ENCODE measurements around the gene ERC2. TPM values are rescaled to one million over a fixed set of nuclear protein-coding genes. Genes with fewer than 3 reads are reported as not detected.

The ERC2 gene
- total RNA-seq, 1 donor from 2014 or later = 0.76 TPM

DNA sequence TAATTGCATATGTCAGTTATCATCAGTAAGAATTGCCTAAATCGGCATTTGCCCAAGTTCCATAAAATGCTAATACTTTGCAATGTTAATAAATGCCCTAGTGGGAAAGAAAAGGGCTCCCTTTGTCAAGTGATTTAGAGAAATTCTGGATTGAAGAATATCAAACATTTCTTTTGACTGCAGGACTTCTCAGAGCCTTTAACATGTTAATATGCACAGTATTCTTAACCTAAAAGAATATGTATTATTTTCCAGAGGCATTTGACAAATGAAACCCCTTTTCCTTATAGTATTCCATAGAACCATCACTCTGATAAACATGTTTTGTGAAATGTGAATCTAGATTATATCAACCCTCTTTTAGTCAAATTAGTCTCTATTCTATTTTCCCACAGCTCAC is 529.0 kb downstream of the ERC2 start:
- no peak for DNase-seq (ENCODE audit: missing footprints)
- ATAC-seq = no peak
- intact Hi-C loops (cut with DNase I) = no loop called here

DNA sequence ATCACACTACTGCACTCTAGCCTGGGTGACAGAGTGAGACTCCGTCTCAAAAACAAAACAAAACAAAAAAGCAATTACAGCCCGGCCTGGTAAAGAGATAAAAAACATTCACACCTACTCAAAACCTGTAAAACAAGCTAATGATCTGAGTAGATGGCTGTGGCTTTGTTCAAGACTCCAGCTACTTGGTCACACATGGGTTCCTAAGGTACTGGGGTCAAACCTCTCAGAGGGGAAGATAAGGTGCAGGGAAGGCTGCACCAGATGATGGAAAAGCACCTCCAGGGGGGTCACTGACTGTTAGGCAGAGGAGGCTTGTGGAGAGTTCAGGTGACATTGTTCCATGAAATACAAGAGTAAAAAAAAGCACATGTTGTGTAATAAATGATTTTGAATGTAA is 531.0 kb downstream of the ERC2 start:
- ATAC-seq = no peak
- no peak for DNase-seq (ENCODE audit: missing footprints)
- intact Hi-C loops (cut with DNase I) = no loop called here

DNA sequence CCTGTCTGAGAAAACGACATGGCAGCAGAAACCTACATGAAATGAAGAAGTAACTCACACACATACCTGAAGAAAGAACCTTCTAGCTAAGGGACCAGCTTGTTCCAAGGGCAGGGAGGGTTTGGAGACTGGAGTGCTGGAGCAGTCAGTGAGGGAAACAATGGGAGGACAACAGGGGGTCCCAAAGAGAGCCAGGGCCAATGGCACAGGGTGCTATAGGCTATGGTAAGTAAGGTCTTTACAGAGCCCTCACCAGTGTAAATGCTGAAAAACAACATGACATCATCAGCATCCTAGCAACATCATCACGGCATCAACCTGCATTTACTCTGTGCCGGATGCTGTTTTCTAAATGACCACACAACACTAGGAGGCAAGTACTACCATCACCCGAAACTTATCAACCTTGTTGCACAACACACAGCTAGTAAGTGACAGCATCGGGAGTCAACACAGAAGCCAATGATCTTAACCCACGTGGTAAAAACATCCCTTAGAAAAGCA is 531.7 kb downstream of the ERC2 start:
- DNase-seq (ENCODE audit: missing footprints) (peak; percentile 21), ATAC-seq (no peak)
- intact Hi-C loops (cut with DNase I) = no loop called here

DNA sequence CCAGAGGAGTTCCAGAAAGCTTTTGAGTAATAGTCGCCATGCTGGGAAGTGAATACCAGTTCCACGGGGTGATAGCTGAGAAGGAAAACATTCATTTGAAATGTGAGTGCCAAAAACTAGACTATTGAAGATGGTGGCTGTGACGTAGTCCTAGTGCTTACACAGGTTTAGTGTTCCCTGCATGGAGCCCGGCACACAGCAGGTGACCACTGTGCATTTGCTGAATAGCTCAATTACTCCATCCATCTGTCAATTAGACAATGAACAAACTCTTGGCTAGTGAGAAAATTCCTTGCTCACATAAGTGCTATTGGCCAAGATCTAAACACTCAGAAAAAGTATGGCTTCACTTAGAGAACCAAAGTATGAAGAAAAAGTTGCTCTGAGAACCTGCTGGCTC is 533.0 kb downstream of the ERC2 start:
- DNase-seq (ENCODE audit: missing footprints) (no peak), ATAC-seq (no peak)
- intact Hi-C loops (cut with DNase I) = no loop called here

DNA sequence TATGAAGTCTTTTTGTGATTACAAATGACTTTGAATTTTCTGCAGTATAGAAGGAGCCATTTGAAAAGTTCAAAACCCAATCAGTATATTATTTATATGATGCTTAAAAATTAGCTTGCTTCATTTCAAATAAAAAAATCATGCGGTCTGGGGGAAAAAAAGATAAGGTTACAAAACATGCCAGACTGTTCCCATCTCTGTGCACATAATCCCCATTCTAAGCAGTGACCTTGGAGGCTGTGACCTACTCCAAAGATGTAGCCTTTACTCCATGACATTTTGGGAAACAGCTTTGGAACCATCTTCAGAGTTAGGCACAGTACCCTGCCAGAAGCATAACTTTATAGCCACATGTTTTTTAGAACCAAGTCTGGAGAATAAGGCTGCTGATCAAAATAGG is 533.5 kb downstream of the ERC2 start:
- DNase-seq (ENCODE audit: missing footprints) (no peak), ATAC-seq (no peak)
- intact Hi-C loops (cut with DNase I) = no loop called here

DNA sequence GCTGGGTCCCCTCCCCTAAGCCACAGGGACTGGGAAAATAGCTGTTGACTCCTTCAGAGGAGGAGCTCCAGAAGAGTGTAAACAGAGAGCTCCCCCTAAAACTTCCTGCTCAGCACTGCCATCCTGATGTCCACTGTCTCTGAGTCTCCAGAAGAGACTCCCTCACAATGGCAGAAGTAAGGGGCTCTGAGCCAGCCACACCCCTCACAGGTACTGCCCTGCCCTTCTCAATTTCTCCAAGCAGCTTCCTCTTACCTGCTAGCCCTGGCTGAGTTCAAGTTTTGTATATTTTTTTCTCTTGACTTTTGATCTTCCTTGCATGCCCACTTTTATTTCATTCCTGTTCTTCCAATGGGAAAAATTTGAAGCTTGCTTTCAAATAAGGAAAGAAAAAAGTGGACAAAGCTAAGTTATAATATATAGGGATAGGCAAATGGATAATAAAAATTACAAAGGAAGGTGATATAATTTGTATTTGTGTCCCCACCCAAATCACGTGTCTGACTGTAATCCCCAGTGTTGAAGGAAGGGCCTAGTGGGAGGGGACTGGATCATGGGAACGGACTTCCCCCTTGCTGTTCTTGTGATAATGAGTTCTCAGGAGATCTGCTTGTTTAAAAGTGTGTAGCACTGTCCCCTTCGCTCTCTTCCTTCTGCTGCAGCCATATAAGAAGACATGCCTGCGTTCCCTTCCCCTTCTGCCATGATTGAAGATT is 539.0 kb downstream of the ERC2 start:
- no peak for ATAC-seq
- intact Hi-C loops (cut with DNase I) = no loop called here
- DNase-seq (ENCODE audit: missing footprints) = no peak

DNA sequence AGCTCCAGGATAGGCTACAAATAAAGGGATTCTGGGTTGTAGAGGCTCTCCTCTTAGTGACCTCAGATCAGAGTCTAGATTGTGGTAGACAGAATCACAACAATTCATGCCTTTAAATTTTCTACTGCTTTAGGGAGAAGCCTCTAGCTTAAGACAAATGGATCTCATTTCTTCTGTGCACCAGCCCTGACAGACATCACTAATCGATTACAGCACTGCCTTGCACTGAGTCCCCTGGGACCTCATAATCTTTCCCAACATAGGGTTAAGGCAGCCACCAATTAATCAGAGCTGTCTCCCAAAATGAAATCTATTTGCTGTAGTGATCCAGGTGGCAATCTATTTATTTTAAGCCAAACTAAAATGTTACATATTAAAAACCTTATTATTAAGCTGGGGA is 544.6 kb downstream of the ERC2 start:
- no peak for DNase-seq (ENCODE audit: missing footprints)
- ATAC-seq = no peak
- intact Hi-C loops (cut with DNase I) = no loop called here

DNA sequence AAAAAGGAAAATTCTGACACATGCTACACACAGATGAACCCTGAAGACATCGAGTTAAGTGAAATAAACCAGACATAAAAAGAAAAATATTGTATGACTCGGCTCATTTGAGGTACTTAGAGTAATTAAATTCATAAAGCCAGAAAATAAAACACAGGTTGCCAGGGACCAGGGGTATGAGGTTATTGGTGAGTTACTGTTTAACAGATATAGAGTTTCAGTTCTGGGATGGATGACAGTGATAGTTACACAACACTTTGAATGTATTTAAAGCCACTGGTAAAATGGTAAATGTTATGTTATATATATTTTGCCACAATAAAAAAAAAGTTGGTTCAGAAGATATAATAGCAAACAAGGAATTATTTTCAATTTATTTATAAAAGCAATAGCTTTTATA is 545.1 kb downstream of the ERC2 start:
- DNase-seq (ENCODE audit: missing footprints) (no peak), ATAC-seq (no peak)
- intact Hi-C loops (cut with DNase I) = no loop called here

DNA sequence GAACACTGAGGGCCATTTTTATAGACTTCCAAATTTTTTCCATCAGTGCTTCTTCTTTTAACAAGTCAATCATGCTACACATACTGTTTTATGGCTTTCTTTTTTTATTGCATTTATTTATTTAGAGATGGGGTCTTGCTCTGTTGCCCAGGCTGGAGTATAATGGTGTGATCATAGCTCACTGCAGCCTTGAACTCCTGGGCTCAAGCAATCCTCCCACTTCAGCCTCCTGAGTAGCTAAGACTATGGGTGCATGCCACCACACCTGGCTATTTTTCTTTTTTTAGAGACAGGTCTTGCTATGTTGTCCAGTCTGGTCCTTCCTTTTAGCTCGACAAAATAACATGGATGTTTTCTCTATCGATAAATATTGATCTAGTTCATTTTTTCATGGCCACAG is 555.4 kb downstream of the ERC2 start:
- intact Hi-C loops (cut with DNase I) = no loop called here
- DNase-seq (ENCODE audit: missing footprints) = no peak
- no peak for ATAC-seq

DNA sequence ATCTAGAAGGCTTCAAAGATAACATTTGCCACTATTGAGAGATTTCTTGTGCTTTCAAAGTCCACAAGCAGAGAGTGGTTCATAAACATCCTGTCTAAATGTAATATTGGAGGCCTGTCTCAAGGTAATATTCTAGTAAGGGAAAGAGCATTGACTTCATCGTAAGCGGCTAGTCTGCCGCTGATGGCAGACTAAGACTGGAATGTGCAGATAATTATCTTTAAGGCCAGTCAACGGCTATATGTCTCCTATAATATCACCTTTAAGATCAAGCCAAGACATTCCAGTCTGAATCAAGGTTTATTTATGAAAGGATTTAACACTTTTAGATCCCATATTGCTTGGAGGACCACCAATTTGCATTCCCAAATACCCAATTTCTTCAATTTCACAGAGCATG is 557.0 kb downstream of the ERC2 start:
- ATAC-seq (no peak), DNase-seq (ENCODE audit: missing footprints) (no peak)
- intact Hi-C loops (cut with DNase I) = no loop called here

DNA sequence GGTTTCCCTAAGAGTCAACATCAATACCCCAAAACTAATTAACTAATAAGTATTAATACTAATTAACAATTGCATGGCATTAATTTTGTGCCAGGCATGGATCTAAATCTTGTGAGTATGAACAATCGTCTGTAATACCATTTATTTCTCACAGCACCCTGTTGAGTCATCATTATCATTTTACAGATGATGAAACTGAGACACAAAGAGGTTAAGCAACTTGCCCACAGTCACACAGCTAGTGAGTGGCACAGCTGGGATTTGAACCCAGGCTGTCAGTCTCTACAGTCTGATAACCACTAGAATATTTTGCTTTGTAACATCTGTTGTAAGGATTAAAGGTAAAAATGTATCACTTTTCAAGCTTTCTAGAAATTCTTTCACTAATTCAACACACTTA is 557.7 kb downstream of the ERC2 start:
- intact Hi-C loops (cut with DNase I) = no loop called here
- ATAC-seq (no peak), DNase-seq (ENCODE audit: missing footprints) (no peak)

DNA sequence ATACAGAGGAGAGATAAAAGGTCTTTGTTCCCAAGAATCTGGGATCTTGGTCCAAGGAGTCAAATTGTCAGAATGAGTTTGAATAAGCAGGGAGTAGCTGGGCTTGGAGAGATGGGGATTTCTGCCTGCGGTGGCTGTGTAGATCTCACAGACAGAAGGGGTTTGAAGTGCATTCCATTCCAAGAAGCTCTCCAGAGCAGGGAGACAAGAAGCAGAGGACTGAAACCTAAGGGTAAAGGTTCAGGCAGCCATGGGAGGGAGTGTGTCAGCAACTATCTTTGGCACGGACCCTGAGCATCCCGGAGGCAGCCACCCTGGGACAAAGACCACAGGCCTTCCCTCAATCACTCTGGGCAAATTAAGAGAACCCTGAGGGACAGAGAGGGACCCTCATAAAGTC is 558.9 kb downstream of the ERC2 start:
- ATAC-seq = no peak
- no peak for DNase-seq (ENCODE audit: missing footprints)
- intact Hi-C loops (cut with DNase I) = no loop called here

DNA sequence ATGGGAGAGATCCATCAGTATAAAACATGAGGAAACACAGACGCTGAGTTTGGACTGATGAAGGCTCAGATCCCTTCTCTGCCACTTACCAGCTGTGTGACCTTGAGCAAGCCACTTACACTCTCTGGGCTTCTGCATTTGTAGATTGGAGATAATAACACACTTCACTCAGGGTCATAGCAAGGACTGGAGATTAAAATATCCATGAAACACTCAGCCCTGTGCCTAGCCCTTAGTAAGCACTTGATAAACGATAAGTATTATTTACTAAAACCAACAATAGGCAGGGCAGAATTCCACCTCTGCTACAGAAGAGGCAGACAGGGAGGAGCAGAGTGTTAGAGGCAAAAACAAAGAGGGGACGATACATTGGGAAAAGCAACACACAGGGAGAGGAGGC is 560.7 kb downstream of the ERC2 start:
- DNase-seq (ENCODE audit: missing footprints) (no peak), ATAC-seq (peak; percentile 58)
- intact Hi-C loops (cut with DNase I) = no loop called here

DNA sequence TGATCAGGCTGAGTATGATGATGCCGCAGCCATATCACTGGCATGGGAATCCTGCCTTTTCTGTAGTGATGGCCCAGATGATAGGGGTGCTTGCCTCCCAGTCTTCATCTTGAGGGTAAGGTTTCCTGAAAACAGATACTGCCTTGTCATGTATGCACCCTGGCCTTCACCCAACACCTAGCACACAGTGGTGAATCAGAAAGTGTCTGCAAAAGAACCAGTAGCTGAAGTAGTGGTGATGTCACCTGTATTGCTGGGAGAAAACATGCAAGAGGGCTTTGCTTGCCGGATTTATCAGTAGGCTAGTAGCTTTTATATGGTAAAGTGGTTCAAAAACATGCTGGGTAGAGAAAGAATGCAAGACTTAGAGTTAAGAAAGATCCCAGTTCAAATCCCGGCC is 561.4 kb downstream of the ERC2 start:
- intact Hi-C loops (cut with DNase I) = no loop called here
- DNase-seq (ENCODE audit: missing footprints) = no peak
- no peak for ATAC-seq

DNA sequence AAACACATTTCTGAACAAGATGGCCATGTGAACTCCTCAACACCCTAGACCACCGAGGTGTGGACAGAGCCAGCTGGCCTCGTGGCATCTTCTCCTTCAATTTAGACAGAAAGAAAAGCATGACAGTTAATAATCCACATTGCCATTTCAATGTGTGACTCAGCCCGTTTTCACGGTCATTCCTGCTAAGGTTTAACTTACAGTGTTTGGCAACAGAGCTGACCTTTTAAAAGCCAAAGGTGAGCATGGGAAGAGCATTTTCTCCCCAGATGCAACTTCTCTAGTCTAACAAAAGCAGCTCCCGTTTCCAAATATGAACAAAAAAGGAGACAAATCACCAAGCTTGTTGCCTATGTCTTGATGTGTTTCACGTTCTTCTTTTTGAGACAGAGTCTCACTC is 563.6 kb downstream of the ERC2 start:
- ATAC-seq (no peak), DNase-seq (ENCODE audit: missing footprints) (no peak)
- intact Hi-C loops (cut with DNase I) = no loop called here

DNA sequence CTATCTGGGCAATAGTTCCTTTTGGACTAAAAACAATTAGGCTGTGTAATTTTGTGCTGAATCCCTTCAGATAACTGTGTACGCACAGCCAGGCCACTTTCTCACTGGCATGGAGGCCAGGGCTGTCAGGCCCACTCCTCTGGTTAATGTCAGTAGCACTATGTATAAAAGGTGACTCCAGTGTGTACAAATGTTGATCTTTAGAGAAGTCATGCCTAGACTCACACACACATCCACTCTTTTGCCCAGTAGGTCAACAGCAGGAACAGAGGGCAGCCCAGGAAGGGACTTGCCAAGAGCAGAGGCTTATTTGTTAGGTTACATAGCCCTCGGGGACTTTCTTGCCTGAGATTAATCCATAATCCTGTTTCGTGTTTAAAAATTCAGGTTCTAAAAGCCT is 564.6 kb downstream of the ERC2 start:
- ATAC-seq (peak; percentile 93), DNase-seq (ENCODE audit: missing footprints) (no peak)
- intact Hi-C loops (cut with DNase I) = no loop called here

DNA sequence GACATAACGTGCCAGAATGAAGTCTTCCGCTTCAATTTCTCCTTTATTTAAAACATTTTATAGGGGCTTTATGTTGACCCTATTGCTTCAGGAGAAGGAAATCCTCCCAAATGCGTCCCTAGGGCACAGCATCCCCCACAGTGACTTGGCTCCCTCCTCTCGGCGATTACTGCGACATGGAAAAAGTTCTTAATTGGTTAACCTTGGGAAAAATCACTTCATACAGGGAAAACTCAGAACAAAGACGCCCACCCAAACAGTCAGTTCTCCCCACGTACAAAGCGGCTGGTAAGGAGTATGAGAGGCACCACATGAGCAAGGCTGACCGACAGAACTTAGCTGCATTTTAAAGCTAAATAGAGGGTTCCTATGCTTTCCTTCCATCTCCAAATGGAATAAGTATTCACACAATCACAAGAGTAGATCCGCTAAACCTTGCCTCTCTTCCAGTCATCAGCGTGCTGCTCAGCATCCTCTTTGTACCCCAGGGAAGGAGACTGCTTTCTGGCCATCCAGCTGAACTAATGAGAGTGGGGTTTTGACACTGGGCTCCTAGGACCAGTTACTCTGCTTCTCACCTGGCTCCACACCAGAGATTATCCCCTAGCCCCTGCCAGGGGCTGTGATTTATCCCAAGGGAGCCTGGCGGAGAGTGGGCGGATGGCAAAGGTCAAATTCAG is 565.9 kb downstream of the ERC2 start:
- DNase-seq (ENCODE audit: missing footprints) = no peak
- ATAC-seq = no peak
- intact Hi-C loops (cut with DNase I) = no loop called here

DNA sequence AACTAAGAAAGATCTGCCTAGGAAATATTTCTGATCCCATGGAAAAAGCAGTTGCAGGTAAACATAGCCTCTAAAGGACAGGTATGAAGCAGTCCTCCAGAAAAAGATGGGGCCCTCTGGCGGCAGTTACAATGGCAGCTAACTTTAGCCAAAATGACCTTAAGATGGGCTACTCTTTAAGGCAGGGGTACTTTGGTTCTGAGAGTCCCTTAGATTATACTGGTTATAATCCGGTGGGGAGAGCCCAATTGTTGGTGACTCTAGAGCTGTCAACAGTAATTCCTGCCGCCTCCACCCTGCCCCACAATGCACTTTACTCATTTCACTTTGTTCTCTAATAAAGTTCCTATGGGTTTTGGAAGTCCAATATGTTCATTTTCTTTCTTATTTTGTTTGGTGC is 568.4 kb downstream of the ERC2 start:
- intact Hi-C loops (cut with DNase I) = no loop called here

DNA sequence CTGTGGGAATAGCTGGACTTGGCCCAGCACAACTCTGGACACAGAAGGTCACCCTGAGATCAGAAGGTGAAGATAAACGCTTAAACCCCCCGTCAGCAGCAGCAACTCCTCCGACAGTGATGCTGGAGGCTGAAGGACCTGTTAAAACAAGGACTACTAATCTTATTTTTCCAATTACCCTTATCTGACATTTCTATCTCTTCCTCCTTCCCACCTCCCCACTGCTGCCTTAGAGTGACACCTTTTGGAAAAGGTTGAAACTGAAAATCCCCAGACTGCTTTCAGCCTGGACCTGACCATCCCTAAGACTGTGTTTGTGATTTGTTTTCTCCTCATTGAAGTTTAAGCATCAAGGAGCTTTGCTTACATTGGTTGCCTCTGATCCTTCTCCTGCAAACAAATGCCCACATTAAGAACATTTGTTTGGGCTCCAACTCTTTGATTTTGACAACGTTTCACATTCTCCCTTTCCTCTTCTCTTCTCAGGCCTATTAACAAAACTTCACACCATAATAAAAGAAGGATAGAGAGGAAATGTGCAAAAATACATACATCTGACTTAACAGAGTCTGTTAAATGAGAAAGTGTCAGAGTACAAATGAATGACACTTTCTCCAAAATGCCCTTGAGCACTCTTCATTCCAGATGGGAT is 570.6 kb downstream of the ERC2 start:
- intact Hi-C loops (cut with DNase I) = no loop called here
- ATAC-seq (no peak), DNase-seq (ENCODE audit: missing footprints) (no peak)

More for the DNA sequence above, 568.4 kb downstream of the ERC2 start:
- no peak for ATAC-seq
- no peak for DNase-seq (ENCODE audit: missing footprints)

DNA sequence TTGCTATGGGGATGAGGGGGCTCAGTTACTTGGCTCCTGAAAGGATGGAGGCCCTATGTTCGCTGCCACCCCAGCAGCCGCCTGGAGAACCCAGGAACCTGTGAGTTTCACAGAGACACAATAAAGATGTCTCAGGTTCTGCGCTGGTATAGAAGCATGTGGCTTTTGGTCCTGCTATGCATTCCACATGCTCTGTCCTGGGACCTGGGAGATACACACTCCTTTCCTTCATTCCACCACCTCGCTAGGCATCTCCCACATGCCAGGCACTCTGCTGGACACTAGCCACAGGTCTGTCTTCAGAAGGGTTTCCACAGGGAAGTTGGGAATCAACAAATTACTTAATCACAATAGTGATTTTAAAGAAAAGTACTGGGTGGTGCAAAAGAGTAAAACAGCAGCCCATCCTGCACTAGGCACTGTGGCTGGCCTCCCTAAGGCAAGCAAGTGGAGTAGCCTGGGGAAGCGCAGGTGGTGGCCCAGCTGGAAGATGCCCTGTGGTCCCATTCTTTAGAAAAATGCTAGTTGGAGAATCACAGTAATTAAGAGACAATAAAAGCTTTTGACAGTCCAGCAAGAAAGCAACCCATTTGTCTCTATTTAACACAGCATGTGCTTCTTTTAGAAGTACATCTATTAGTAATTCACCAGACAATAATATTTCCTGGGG is 572.2 kb downstream of the ERC2 start:
- ATAC-seq = no peak
- DNase-seq (ENCODE audit: missing footprints) = no peak
- intact Hi-C loops (cut with DNase I) = no loop called here

All from Right ventricle myocardium inferior (tissue), 1 donor.